Stimulated activated CD8-positive, alpha-beta memory T cell treated with anti-CD3 and anti-CD28 coated beads, Interleukin-4, amount 100 ng/mL, for 24 hours (primary cell): ENCODE measurements around the gene MLLT10.

Experiments
- DNase-seq: peaks from one replicate; pipeline ENCODE4 v3.0.0-alpha.2; 2020; ENCODE audit warnings: low read depth

Gene MLLT10

DNA sequence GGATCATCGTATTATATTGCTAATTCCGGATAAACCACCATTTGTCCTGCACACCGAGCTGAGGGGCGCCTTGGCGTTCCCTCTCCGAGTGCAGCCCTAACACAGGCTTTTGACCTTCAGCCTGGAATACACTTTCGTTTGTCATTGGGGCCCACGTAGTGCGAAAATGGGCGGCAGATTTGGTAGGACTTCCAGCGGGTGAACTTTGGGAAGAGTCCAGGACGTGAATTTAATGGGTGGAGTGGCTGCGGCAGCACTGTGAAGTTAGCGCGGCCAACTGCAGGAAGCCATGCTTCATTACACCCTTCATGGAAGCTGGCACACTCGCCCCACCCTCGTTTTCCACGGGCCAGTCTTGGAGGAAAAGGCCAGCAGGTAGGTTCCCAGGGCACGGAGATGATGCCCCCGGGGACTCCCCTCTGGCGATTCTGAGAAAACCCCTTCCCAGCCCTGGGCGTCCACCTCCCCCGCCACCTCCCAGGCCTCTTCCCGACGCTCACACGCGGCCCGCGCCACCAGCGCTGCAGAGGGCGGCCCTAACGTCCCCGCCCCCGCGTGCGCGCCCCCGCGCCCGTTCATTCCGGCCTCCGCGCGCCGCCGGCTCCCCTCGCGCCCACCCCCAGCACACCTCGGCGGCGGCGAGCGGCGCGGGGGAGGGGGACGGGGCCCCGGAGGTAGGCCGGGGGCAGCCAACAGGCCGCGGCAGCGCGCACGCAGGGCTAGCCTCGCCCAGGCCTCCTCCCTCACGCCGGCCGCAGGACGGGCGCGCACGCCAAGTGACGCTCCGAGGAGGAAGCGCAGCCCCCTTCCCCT is at the start of gene MLLT10:
MLLT10 (plus strand) TSS at position 766 of the 813 bp plus-strand sequence. CDS start 413 bp downstream, outside the sequence.
- DNase-seq, result peak; percentile 84

- no peak for DNase-seq
These were observed 46.4 kb upstream of the MLLT10 start for GRCh38 chr10:21487416-21488180.

- no peak for DNase-seq
These were observed 45.6 kb upstream of the MLLT10 start for GRCh38 chr10:21488246-21488956.

DNA sequence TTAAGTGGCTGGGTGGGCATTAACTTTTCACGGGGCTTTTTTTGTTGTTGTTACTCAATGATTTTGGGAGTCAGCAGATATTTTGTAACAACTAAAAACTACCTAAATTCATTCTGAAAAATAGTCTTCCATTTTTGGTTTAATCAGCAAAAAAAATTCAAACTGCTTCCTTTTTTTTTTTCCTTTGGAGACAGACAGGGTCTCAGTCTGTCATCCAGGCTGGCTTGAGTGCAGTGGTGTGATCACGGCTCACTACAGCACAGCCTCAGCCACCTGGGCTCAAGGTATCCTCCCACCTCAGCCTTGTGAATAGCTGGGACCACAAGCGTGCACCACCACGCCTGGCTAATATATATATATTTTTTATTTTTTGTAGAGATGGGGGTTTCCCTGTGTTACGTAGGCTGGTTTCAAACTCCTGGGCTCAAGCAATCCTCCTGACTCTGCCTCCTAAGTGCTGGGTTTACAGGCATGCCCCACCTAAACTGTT is 45.0 kb upstream of the MLLT10 start:
- DNase-seq, result no peak

GRCh38 chr10:21490028-21490710 is 43.9 kb upstream of the MLLT10 start:
- no peak for DNase-seq

GRCh38 chr10:21490711-21491105 is 43.3 kb upstream of the MLLT10 start:
- DNase-seq, result no peak

DNA sequence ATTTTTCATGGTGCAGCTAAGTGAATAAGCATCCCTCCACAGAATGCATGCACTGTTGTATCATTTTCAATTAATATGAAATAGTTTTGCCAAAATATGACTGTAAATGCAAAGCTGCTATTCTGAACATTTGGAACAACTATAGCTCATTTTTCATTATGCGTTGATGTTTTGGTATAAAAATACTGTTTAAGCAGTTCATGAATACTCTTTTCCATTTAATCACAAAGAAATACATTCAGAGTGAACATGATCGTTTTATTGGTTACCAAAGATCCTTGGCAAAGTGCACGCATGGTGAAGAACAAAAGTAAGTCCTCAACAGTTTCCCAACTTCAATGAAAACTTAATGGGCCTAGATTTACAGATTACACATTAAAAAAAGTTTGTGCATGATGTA is 41.6 kb upstream of the MLLT10 start:
- no peak for DNase-seq

DNA sequence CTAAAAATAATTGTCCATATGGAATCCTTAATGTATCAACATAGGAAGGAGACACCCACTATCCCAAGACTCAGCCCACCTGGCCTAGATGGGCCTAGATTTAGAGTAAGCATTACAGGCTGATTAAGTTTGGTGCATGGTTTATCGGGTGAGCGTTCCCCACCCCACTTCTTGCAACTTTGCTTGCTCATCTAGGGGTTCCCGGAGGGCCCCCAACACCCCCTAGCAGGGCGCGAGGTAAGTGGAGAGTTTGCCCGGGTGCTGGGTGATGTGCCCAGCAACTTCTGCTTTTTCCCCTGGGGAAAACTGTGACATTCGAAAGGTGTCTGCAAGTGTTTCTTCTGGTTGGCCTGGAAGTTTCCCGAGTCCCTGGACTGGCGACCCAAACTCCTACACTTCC is 40.2 kb upstream of the MLLT10 start:
- no peak for DNase-seq

DNA sequence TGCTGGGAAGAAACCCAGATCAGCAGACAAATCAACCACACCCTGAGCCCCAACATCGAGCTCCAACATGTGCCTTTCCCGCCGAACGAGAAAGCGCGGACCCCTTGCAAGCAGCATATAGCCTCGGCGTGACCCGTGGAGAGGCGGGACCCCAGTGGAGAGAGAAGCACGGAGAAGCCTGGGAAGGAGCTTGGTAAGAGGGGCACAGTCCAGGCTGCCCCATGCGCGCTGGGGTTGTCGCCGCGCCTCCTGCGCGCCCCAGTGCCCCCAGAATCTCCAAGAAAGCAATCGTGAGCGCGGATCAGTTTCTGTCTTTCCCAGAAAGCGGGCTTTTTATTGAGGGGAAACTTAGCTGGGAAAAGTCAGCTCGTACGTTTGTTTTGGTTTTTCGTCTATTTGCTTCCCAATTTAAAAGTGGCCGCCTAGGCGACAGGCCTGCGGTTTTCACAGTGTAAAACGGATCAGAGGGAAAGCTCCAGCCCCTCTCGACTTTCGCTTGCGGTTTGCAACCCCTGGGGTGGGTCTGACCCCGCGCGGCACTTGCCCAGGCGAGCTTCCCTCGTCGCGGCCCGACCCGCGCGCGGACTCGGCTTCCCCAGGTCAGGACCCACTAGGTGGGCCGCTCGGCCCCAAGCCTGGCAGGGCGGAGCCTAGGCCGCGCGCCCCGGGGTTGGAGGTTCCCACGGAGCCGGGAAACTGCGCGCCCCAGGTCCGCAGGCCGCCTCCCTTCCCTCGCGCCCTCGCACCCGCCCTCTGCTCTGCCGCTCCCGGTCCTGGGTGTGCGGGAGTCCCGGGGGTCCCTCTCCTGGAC is 39.6 kb upstream of the MLLT10 start:
- DNase-seq, result no peak

- DNase-seq, result no peak
These were observed 38.9 kb upstream of the MLLT10 start for GRCh38 chr10:21495002-21495751.

GRCh38 chr10:21495752-21496342 is 38.2 kb upstream of the MLLT10 start:
- peak; percentile 80 for DNase-seq

GRCh38 chr10:21496343-21497176 is 37.5 kb upstream of the MLLT10 start:
- DNase-seq, result peak; percentile 34

- DNase-seq, result peak; percentile 17
These were observed 36.7 kb upstream of the MLLT10 start for GRCh38 chr10:21497177-21497807.

DNA sequence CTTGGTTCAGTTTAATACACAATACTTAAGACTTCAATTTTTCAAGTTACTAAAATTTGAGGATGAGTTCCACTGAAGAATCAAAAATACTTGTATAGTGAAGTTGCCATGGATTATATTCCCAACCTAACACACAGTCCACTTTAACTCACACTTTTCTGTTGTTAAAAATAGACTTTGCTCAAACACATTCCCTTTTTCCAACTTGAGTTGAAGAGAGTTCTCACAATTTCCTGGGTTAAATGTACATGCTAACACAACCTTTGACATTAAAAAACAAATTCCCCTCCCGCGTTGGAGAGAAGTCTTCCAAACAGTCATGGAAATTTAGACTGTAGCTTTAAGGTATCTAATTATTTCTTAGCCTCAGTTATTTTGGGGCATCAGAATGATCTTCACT is 35.7 kb upstream of the MLLT10 start:
- DNase-seq, result no peak

GRCh38 chr10:21498986-21499385 is 35.0 kb upstream of the MLLT10 start:
- no peak for DNase-seq

- no peak for DNase-seq
These were observed 34.1 kb upstream of the MLLT10 start for GRCh38 chr10:21499701-21500577.

DNA sequence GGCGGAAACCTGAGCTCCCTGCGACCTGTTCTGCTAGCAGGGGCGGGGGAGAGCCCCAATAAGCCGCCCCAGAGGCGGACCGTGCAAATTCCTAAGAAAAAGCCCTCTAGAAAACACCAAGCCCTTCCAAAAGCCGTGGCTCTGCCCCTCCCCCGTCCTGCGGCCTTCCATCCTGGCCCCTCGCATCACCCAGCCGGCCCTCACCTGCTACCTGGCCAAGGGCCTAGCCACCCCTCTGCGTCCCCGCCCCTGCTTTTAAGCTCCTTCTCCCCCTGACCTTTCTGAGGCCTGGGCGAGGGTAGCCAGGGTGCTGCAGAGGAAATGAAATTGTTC is 33.5 kb upstream of the MLLT10 start:
- DNase-seq, result no peak

GRCh38 chr10:21501091-21501490 is 32.9 kb upstream of the MLLT10 start:
- DNase-seq, result no peak
